GM10248 (cell line): ENCODE data around the gene MITF.

Source experiments
- CTCF ChIA-PET: fragments of 300-600 bp; sonication (Branson Sonifier 250); formaldehyde crosslinking; extraction: SDS; loops from one replicate; lab custom pipeline; 2021; ENCODE audit warnings: antibody characterized with exemption; lab: Yijun Ruan, JAX
- POLR2A ChIA-PET: fragments of 350-650 bp; sonication (Branson Sonifier 250); formaldehyde crosslinking; extraction: SDS; loops from one replicate; lab custom pipeline; 2020; ENCODE audit warnings: antibody characterized with exemption; lab: Yijun Ruan, JAX
- DNase-seq: peaks from one replicate; pipeline ENCODE4 v3.0.0; 2012; ENCODE audit errors: extremely low spot score
- TF ChIP-seq, protein P1 (sequence below): IDR thresholded peaks from 2 replicates; pipeline ENCODE4 v1.5.1; 2012; ENCODE audit warnings: mild to moderate bottlenecking, low read depth; ENCODE audit errors: extremely low read depth, missing control alignments, control extremely low read depth

Gene MITF

DNA sequence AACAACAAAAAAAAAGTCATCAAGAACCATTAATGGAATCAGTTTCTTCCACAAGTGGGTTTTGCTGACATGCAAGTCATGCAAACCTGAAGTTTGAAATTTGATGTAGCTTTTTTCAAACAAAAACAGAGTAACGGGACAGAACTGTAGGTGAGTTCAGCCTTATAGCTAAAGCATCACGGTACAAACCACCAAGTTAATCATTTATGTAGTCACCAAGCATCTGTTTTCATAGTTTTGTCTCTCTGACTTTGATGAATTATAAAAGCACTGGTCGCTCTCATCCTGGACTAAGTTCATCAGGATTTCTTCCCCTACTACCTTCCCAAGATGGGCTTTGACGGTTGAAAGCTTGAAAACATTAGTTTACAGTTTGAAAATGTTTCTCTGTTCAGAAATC lies 143.3 kb downstream of the MITF start:
- ChIA-PET POLR2A (no interaction called here), CTCF (no interaction called here)
- DNase-seq: no peak
- TF ChIP-seq, protein P1, sequence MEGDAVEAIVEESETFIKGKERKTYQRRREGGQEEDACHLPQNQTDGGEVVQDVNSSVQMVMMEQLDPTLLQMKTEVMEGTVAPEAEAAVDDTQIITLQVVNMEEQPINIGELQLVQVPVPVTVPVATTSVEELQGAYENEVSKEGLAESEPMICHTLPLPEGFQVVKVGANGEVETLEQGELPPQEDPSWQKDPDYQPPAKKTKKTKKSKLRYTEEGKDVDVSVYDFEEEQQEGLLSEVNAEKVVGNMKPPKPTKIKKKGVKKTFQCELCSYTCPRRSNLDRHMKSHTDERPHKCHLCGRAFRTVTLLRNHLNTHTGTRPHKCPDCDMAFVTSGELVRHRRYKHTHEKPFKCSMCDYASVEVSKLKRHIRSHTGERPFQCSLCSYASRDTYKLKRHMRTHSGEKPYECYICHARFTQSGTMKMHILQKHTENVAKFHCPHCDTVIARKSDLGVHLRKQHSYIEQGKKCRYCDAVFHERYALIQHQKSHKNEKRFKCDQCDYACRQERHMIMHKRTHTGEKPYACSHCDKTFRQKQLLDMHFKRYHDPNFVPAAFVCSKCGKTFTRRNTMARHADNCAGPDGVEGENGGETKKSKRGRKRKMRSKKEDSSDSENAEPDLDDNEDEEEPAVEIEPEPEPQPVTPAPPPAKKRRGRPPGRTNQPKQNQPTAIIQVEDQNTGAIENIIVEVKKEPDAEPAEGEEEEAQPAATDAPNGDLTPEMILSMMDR: no peak

DNA sequence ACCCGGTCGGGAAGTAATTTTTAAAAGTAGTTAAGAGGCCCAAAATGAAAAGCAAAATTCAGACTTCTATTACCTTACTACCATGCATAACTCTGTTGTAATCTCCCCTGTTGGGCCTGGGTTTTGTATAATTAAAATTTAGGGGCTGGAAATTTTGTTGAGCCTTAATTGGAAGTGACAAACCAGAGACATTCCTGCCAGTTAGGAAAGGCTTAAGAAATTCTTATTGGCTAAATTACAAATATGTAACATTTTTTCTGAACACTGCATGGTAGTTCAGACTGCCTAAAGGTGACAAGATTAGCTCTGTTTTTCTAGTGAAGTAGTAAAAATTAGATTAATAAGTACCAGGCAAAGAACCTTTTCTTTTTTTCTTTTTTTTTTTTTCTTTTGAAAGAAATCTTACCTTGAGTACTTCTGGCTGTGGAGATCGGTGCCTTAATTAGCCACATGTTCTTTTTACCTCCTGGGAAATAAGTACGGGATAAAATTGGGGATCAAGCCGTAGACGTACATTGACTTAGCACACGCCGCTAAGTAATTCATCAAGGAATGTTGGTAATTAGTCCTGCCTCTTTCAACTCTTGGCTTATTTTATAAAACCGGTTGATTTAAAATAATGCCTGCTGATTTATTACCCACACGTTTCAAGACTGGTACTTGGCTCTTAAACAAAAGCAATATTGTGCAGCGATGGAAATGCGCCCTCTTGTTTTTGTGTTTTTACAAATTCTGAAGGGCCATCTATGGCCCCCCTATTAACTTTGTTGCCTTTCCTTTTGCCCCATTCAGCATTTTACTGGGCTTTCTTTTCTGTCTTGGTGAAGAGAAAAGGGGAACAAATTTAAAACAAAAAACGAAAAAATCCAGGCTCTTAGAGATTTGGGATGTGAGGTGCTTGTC lies 149.0 kb downstream of the MITF start:
- POLR2A ChIA-PET: no interaction called here

DNA sequence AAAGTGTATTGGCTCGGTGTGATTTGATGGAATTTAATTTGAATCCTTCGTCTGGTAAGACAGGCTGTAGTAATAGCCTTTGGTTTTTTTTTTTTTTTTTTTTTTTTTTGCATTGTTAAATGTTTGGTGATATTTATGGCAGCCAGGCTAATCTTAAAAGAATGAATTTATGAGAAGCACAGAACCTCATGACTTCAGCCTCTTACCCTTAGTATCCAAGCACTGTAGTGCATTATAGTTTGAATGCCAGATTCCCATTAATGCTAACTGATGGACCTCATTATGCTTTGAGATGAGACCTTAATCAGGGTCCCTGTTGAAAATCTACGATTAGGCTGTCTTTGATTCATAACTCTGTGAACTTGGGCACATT lies 149.7 kb downstream of the MITF start:
- TF ChIP-seq, protein P1: no peak
- POLR2A ChIA-PET: no interaction called here
- no peak for DNase-seq
- CTCF ChIA-PET: no interaction called here

More for the DNA sequence above, 149.0 kb downstream of the MITF start:
- DNase-seq: no peak
- CTCF ChIA-PET: no interaction called here
- TF ChIP-seq, protein P1: no peak

DNA sequence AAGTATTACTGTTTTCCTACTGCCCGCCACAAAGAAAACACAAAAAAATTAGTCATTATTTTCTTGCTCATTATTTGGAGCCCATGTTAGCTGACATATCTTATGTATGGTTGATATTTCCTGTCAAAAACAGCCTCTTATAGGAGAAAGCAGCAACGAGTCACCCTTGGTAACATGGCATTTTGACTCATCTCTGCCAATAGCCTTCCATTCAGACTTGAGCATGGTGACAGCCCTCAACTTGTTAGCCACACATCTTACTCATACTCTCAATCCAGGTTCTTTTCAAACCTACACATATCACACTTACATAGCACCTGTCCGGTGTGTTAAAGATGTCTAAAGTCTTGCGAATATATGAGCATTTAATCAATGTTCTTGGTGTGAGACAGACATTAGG lies 150.8 kb downstream of the MITF start:
- POLR2A ChIA-PET: no interaction called here
- DNase-seq: no peak
- TF ChIP-seq, protein P1: no peak
- CTCF ChIA-PET: no interaction called here

DNA sequence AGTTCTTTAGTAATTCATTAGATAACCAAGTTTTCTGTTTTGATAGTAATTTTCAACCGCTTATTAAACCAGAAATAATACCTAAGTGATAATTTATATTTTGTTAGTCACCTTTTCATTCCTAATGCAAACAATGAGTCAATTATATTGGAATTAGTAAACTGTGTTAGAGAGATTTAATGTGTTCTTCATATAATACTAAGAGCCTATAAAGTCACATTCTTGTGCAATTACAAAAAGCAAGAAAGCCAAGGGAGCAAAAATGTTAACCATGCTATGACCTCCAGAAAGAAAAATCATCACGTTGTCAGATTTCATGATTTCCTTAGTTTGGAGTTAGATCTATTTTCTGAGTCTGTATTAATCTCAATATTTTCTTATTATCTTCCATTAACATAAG lies 151.4 kb downstream of the MITF start:
- ChIA-PET POLR2A (no interaction called here), CTCF (no interaction called here)
- no peak for DNase-seq
- TF ChIP-seq, protein P1: no peak

DNA sequence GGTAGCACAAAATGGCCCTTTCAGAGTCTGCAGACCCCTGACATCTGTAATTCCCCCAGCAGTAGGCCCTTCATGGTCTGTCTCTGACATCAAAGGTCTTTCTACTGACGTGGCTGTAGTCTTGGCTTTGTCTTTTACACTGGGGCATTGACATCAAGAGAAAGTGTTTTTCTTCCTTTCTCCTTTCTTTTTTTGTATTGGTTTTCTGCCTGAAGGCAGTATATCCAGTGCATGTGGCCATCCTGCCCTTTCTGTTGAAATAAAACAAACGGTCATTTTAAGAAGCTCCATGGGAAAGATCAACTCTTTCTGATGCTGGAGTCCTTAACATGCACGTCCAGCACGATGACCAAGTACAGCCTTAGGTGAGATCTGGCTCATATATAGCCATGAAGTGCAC lies 153.4 kb downstream of the MITF start:
- no peak for DNase-seq
- POLR2A ChIA-PET: no interaction called here
- CTCF ChIA-PET: interaction anchor here (0.9 to 1.4 kb wide), 2 partner anchors 9 to 11 kb away, joined by 3 to 4 read pairs; no protein-coding TSS in a partner anchor
- TF ChIP-seq, protein P1: no peak
